Aorta (tissue), 5 donors: ENCODE results near the gene IL27RA. TPM values are rescaled to one million over a fixed set of nuclear protein-coding genes. Genes with fewer than 3 reads are reported as not detected.

Experiments used
- ATAC-seq: fragments of 200-7000 bp; cut with Tn5 transposase; one replicate; pipeline ENCODE4 v1.9.1; 2022; ENCODE audit warnings: moderate library complexity; ENCODE audit not compliant: low FRiP score
- DNase-seq, 2 donors: peaks; one replicate each; pipeline ENCODE4 v3.0.0-alpha.2; 2020
- H3K27ac ChIP-seq, 2 donors: one replicate each; pipeline ENCODE4 v1.5.1; 2013; ENCODE audit warnings: low read length in 2 of 2, mild to moderate bottlenecking in 2 of 2, moderate library complexity in 2 of 2, control low read depth in 1 of 2, inconsistent platforms in 1 of 2, low read depth in 1 of 2
- H3K27me3 ChIP-seq, 2 donors: one replicate each; pipeline ENCODE4 v1.6.1; 2013; ENCODE audit warnings: control low read depth in 1 of 2, low read length in 1 of 2, mild to moderate bottlenecking in 1 of 2, moderate library complexity in 1 of 2; ENCODE audit not compliant: insufficient read depth in 2 of 2, control insufficient read depth in 1 of 2
- H3K36me3 ChIP-seq, 2 donors: one replicate each; pipeline ENCODE4 v1.6.1; 2013; ENCODE audit warnings: control low read depth in 1 of 2, low read length in 1 of 2, mild to moderate bottlenecking in 1 of 2; ENCODE audit not compliant: insufficient read depth in 2 of 2, control insufficient read depth in 1 of 2
- H3K4me1 ChIP-seq, 2 donors: one replicate each; pipeline ENCODE4 v1.6.1; 2013; ENCODE audit warnings: low read length in 2 of 2, control low read depth in 1 of 2, mild to moderate bottlenecking in 1 of 2, moderate library complexity in 1 of 2; ENCODE audit not compliant: insufficient read depth in 2 of 2, control insufficient read depth in 1 of 2
- H3K4me3 ChIP-seq, 2 donors: one replicate each; pipeline ENCODE4 v1.5.1; 2013; ENCODE audit warnings: low read length in 2 of 2, control low read depth in 1 of 2, mild to moderate bottlenecking in 1 of 2
- H3K9me3 ChIP-seq: one replicate; pipeline ENCODE4 v1.6.1; 2013; ENCODE audit warnings: mild to moderate bottlenecking, low read length; ENCODE audit not compliant: control insufficient read depth
- WGBS, 2 donors: extraction: QIAGEN DNeasy Blood & Tissue Kit; methylation state at CpG; one replicate each; pipeline ENCODE4 v1.1.7; 2013; 5-methylcytosine and 5-hydroxymethylcytosine counted together
- intact Hi-C, 2 donors: fragments of 100-400 bp; cut with DNase I; formaldehyde crosslinking; loops; one replicate each; pipeline versions ENCODE4 v1.14.2 to v1.15.0; 2022
- polyA plus RNA-seq, 2 donors: library from polyadenylated mRNA; stranded (reverse); fragments of 200-250 nt; gene quantifications; one replicate each; pipeline ENCODE4 v1.2.3, GENCODE V29; 2013
- total RNA-seq, 2 donors: library from RNA; stranded (reverse); fragmentation: NEBNext Ultra II Directional; extraction: Animal tissue kit (Norgen Biotek cat#: 25700); gene quantifications; one replicate each; pipeline ENCODE4 v1.2.1, GENCODE V29; 2021
- donor health status: healthy with polysubstance abuse.
- donor health status: Bipolar disorder and iron deficiency.
- donor health status: DM: no; HTN: no; CAD: no.
- donor health status: DM: no; HTN: no; CAD: no.
- donor health status: DM: yes; HTN: yes; CAD: no.

Gene IL27RA
- total and polyA plus RNA-seq, 4 donors: 0.36 to 5.5 (median 2.0) TPM

- no peaks in the 10 kb centered on the region for H3K36me3 ChIP-seq
- peak overlapping the region; percentile 28 to 80 for H3K27ac ChIP-seq
- peak overlapping the region; percentile 68 to 80 for H3K4me3 ChIP-seq
- peak; percentile 70 to 86 for DNase-seq
- ATAC-seq: no peak
- WGBS, 2 donors: 19 to 29% methylated on average over 17 to 24 of the region's 24 CpGs
- H3K27me3 ChIP-seq: no peaks in the 10 kb centered on the region
- H3K4me1 ChIP-seq: no peaks in the 10 kb centered on the region
- H3K9me3 ChIP-seq: no peaks in the 10 kb centered on the region
- intact Hi-C loops: loop anchor here (5.0 kb wide), 2 partner anchors 35 to 55 kb away; partner anchors contain the start of genes PRKACA (in 2 of the 2) and ASF1B (in 1 of the 2)
Measured at GRCh38 chr19:14081797-14082674, 50.5 kb downstream of the IL27RA start.

- no peak for DNase-seq
- ATAC-seq: no peak
- intact Hi-C loops: loop anchor here (5.0 kb wide), 2 partner anchors 35 to 55 kb away; partner anchors contain the start of genes PRKACA (in 2 of the 2) and ASF1B (in 1 of the 2)
- Histone ChIP-seq H3K27me3 (no peaks in the 10 kb centered on the region), H3K27ac (no peak overlapping the region), H3K4me3 (no peak overlapping the region), H3K9me3 (no peaks in the 10 kb centered on the region), H3K4me1 (no peaks in the 10 kb centered on the region), H3K36me3 (no peaks in the 10 kb centered on the region)
- 27 to 91% methylated on average over 1 of the region's 1 CpG for WGBS, 2 donors
Measured at GRCh38 chr19:14082675-14082960, 51.1 kb downstream of the IL27RA start.

GRCh38 chr19:14085309-14085995 is 53.9 kb downstream of the IL27RA start, which contains the start of gene C19orf67:
TSS of gene C19orf67 (minus strand) at chr19:14085783. CDS start at chr19:14085627, 156 bp downstream.
- ATAC-seq (no peak), DNase-seq (no peak)
- Histone ChIP-seq H3K27ac (no peak within 1 kb of the TSS), H3K9me3 (no peaks in the 10 kb centered on the region), H3K27me3 (no peaks in the 10 kb centered on the region), H3K4me1 (no peaks in the 10 kb centered on the region), H3K4me3 (no peak within 1 kb of the TSS), H3K36me3 (no peaks in the 10 kb centered on the region)
- WGBS, 2 donors: 67 to 69% methylated on average over 53 to 54 of the region's 54 CpGs
- intact Hi-C loops: no loop called here

GRCh38 chr19:14086098-14086497 is 54.5 kb downstream of the IL27RA start:
- Histone ChIP-seq H3K9me3 (no peaks in the 10 kb centered on the region), H3K4me1 (no peaks in the 10 kb centered on the region), H3K36me3 (no peaks in the 10 kb centered on the region), H3K27ac (no peak overlapping the region), H3K27me3 (no peaks in the 10 kb centered on the region), H3K4me3 (no peak overlapping the region)
- ATAC-seq (no peak), DNase-seq (no peak)
- WGBS, 2 donors: 90 to 91% methylated on average over 5 of the region's 5 CpGs
- intact Hi-C loops: no loop called here

- H3K27ac ChIP-seq: no peak overlapping the region
Measured at GRCh38 chr19:14088634-14089411, 57.3 kb downstream of the IL27RA start.

GRCh38 chr19:14089412-14089661 is 57.8 kb downstream of the IL27RA start:
- peak overlapping the region in 1 of 2 donors; percentile 3 for H3K27ac ChIP-seq
- no peaks in the 10 kb centered on the region for H3K27me3 ChIP-seq
- 5 to 7% methylated on average over 16 of the region's 16 CpGs for WGBS, 2 donors
- ATAC-seq (no peak), DNase-seq (no peak)
- no peaks in the 10 kb centered on the region for H3K9me3 ChIP-seq
- H3K4me3 ChIP-seq: peak overlapping the region; percentile 60 to 76
- no peaks in the 10 kb centered on the region for H3K36me3 ChIP-seq
- H3K4me1 ChIP-seq: no peaks in the 10 kb centered on the region
- intact Hi-C loops: no loop called here

More at GRCh38 chr19:14088634-14089411, 57.3 kb downstream of the IL27RA start:
- no peak overlapping the region for H3K4me3 ChIP-seq
- 86 to 87% methylated on average over 30 of the region's 30 CpGs for WGBS, 2 donors
- intact Hi-C loops: no loop called here
- H3K4me1 ChIP-seq: no peaks in the 10 kb centered on the region
- H3K36me3 ChIP-seq: no peaks in the 10 kb centered on the region
- H3K27me3 ChIP-seq: no peaks in the 10 kb centered on the region
- no peaks in the 10 kb centered on the region for H3K9me3 ChIP-seq
- ATAC-seq (no peak), DNase-seq (no peak)

GRCh38 chr19:14089662-14090508 is 58.3 kb downstream of the IL27RA start:
- peak overlapping the region; percentile 76 to 90 for H3K4me3 ChIP-seq
- H3K9me3 ChIP-seq: no peaks in the 10 kb centered on the region
- peak overlapping the region in 1 of 2 donors; percentile 67 for H3K27ac ChIP-seq
- H3K36me3 ChIP-seq: no peaks in the 10 kb centered on the region
- H3K27me3 ChIP-seq: no peaks in the 10 kb centered on the region
- ATAC-seq: no peak
- intact Hi-C loops: loop anchor here in 1 of 2 donors (2.0 kb wide), 1 partner anchor 47 kb away; the partner anchor contains the start of gene ASF1B
- peak; percentile 75 to 85 for DNase-seq
- H3K4me1 ChIP-seq: no peaks in the 10 kb centered on the region
- WGBS, 2 donors: 0 to 1% methylated on average over 46 to 142 of the region's 142 CpGs
